DOHH2 (cell line): ENCODE data around the gene FAM174C.

Experiments
- CTCF ChIP-seq: fragments of 200-600 bp; sonication (generic); IDR thresholded peaks from one replicate; pipeline ENCODE4 v1.5.1; 2014; ENCODE audit warnings: antibody characterized with exemption, mild to moderate bottlenecking, low read depth, low read length; ENCODE audit not compliant: poor library complexity, severe bottlenecking
- EZH2phosphoT487 ChIP-seq: fragments of 200-600 bp; sonication (generic); IDR thresholded peaks from 2 replicates; pipeline ENCODE4 v1.6.1; 2017; ENCODE audit warnings: borderline replicate concordance, mild to moderate bottlenecking, antibody characterized with exemption, low read length, moderate library complexity, mixed read lengths

GRCh38 chr19:1263188-1263587, 12.1 kb upstream of the FAM174C start:
- TF ChIP-seq CTCF (no peak), EZH2phosphoT487 (no peak)
